Type B pancreatic cell (in vitro differentiated cells): ENCODE data around the gene PHYHD1. TPM values are rescaled to one million over a fixed set of nuclear protein-coding genes. Genes with fewer than 3 reads are reported as not detected.
"Not testable (repeated sequence)": the region's sequence is repeated elsewhere in the genome, so short reads cannot be mapped to it uniquely, and the experiment has no call there.

Source experiments
- DNase-seq: peaks from one replicate; pipeline ENCODE4 v3.0.0; 2021; ENCODE audit warnings: mixed read lengths; ENCODE audit not compliant: unreplicated experiment; ENCODE audit errors: extremely low spot score
- H3K27ac Mint-ChIP-seq: 2 replicates; pipeline ENCODE4 v1.8.0; 2021; ENCODE audit warnings: mild to moderate bottlenecking, mixed read lengths
- H3K27me3 Mint-ChIP-seq: 2 replicates; pipeline ENCODE4 v1.8.0; 2021; ENCODE audit warnings: mixed read lengths
- H3K36me3 Mint-ChIP-seq: 2 replicates; pipeline ENCODE4 v1.8.0; 2021; ENCODE audit warnings: mixed read lengths
- H3K4me1 Mint-ChIP-seq: one replicate; pipeline ENCODE4 v1.8.0; 2021; ENCODE audit warnings: mixed read lengths; ENCODE audit not compliant: unreplicated experiment
- H3K4me3 Mint-ChIP-seq: 2 replicates; pipeline ENCODE4 v1.8.0; 2021; ENCODE audit warnings: mild to moderate bottlenecking, mixed read lengths
- H3K9me3 Mint-ChIP-seq: 2 replicates; pipeline ENCODE4 v1.8.0; 2021; ENCODE audit warnings: mixed read lengths
- total RNA-seq: library from RNA; stranded (reverse); gene quantifications from 2 replicates; pipeline ENCODE4 v1.2.1, GENCODE V29; 2021; ENCODE audit warnings: low replicate concordance
- TF ChIP-seq, protein P1 (sequence below): fragments of 200-600 bp; sonication (generic); conservative IDR thresholded peaks from 2 replicates; pipeline ENCODE4 v1.5.0; 2021; ENCODE audit warnings: antibody characterized with exemption, mild to moderate bottlenecking

The PHYHD1 gene
- total RNA-seq, 1 donor from 2014 or later, result 14.3 TPM

- Mint-ChIP-seq H3K9me3 (no peaks in the 10 kb centered on the region), H3K27ac (peak overlapping the region; percentile 89), H3K4me1 (peaks cover 18% of the 10 kb centered on the region), H3K27me3 (no peaks in the 10 kb centered on the region), H3K36me3 (peaks cover 17% of the 10 kb centered on the region), H3K4me3 (peak overlapping the region; percentile 93)
- TF ChIP-seq, protein P1, sequence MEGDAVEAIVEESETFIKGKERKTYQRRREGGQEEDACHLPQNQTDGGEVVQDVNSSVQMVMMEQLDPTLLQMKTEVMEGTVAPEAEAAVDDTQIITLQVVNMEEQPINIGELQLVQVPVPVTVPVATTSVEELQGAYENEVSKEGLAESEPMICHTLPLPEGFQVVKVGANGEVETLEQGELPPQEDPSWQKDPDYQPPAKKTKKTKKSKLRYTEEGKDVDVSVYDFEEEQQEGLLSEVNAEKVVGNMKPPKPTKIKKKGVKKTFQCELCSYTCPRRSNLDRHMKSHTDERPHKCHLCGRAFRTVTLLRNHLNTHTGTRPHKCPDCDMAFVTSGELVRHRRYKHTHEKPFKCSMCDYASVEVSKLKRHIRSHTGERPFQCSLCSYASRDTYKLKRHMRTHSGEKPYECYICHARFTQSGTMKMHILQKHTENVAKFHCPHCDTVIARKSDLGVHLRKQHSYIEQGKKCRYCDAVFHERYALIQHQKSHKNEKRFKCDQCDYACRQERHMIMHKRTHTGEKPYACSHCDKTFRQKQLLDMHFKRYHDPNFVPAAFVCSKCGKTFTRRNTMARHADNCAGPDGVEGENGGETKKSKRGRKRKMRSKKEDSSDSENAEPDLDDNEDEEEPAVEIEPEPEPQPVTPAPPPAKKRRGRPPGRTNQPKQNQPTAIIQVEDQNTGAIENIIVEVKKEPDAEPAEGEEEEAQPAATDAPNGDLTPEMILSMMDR, result no peak
- no peak for DNase-seq
Measured at GRCh38 chr9:128946571-128947276, 25.9 kb downstream of the PHYHD1 start.

- Mint-ChIP-seq H3K4me1 (peaks cover 18% of the 10 kb centered on the region), H3K36me3 (peaks cover 17% of the 10 kb centered on the region), H3K27me3 (no peaks in the 10 kb centered on the region), H3K4me3 (peak overlapping the region; percentile 93), H3K9me3 (no peaks in the 10 kb centered on the region), H3K27ac (peak overlapping the region; percentile 89)
- no peak for DNase-seq
- TF ChIP-seq, protein P1, result no peak
Measured at GRCh38 chr9:128947277-128947526, 26.4 kb downstream of the PHYHD1 start.

GRCh38 chr9:128947527-128948301 is 26.9 kb downstream of the PHYHD1 start, which contains the start of the genes DOLK and NUP188:
DOLK (minus strand) TSS chr9:128947603; CDS start chr9:128947303, 300 bp downstream.
NUP188 (plus strand) TSS chr9:128947699; CDS start chr9:128947720, 21 bp downstream.
- Mint-ChIP-seq H3K27me3 (no peaks in the 10 kb centered on the region), H3K4me3 (peak within 1 kb of the TSS; percentile 93), H3K9me3 (no peaks in the 10 kb centered on the region), H3K36me3 (peaks cover 18% of the 10 kb centered on the region), H3K27ac (peak within 1 kb of the TSS; percentile 89), H3K4me1 (peaks cover 18% of the 10 kb centered on the region)
- TF ChIP-seq, protein P1, result no peak
- DNase-seq, result peak; percentile 99

DNA sequence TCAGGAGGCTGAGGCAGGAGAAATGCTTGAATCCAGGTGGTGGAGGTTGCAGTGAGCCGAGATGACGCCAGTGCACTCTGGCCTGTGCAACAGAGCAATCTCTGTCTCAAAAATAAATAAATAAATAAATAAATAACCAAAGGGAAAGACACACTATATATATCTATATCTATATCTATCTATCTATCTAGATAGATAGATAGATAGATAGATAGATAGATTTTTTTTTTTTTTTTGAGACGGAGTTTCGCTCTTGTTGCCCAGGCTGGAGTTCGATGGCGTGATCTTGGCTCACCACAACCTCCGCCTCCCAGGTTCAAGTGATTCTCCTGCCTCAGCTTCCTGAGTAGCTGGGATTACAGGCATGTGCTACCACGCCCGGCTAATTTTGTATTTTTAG is 40.6 kb downstream of the PHYHD1 start:
- peaks cover 15% of the 10 kb centered on the region for H3K36me3 Mint-ChIP-seq
- H3K9me3 Mint-ChIP-seq, result not testable (repeated sequence)

GRCh38 chr9:128969491-128969890 is 48.7 kb downstream of the PHYHD1 start:
- DNase-seq, result no peak
- TF ChIP-seq, protein P1, result no peak
- no peaks in the 10 kb centered on the region for H3K9me3 Mint-ChIP-seq
- H3K4me1 Mint-ChIP-seq, result no peaks in the 10 kb centered on the region
- H3K4me3 Mint-ChIP-seq, result no peak overlapping the region
- peaks cover 24% of the 10 kb centered on the region for H3K36me3 Mint-ChIP-seq
- H3K27me3 Mint-ChIP-seq, result no peaks in the 10 kb centered on the region
- H3K27ac Mint-ChIP-seq, result no peak overlapping the region

More for the DNA sequence above, 40.6 kb downstream of the PHYHD1 start:
- not testable (repeated sequence) for H3K4me3 Mint-ChIP-seq, H3K4me1 Mint-ChIP-seq, H3K27me3 Mint-ChIP-seq, H3K27ac Mint-ChIP-seq, DNase-seq

DNA sequence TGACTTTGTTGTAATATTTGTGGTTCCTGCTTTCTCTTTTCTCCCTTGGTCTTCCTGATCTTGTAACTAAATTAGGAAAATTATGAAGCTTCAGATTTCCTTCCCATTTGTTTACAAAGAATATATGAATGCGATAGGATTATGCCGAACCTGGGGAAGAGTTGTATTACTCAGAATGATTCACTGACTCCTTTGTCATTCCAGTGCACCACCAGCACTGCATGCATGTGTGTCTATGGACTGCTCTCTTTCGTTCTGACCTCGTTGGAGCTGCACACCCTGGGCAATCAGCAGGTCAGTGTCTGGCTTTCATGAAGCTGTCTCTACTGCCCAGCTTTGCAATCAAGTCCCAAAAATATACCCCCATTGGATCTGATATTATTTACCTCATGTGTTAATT is 52.2 kb downstream of the PHYHD1 start:
- Mint-ChIP-seq H3K4me3 (no peak overlapping the region), H3K27ac (no peak overlapping the region), H3K4me1 (no peaks in the 10 kb centered on the region), H3K36me3 (peaks cover 24% of the 10 kb centered on the region), H3K27me3 (no peaks in the 10 kb centered on the region), H3K9me3 (no peaks in the 10 kb centered on the region)
- no peak for DNase-seq
- TF ChIP-seq, protein P1, result no peak
